GM12874 (cell line): ENCODE measurements around the gene SLC24A3.

Source experiments
- CTCF ChIP-seq: IDR thresholded peaks from 2 replicates; pipeline ENCODE4 v1.5.1; 2011; ENCODE audit warnings: low read depth, mild to moderate bottlenecking, control low read depth, low read length, moderate library complexity; ENCODE audit not compliant: insufficient read depth

The SLC24A3 gene

GRCh38 chr20:19672498-19672897 lies 460.1 kb downstream of the SLC24A3 start:
- TF ChIP-seq CTCF, result no peak

- no peak for TF ChIP-seq CTCF
Measured at GRCh38 chr20:19673575-19673974, 461.1 kb downstream of the SLC24A3 start.

GRCh38 chr20:19676202-19676601 lies 463.8 kb downstream of the SLC24A3 start:
- TF ChIP-seq CTCF, result no peak

- no peak for TF ChIP-seq CTCF
Measured at GRCh38 chr20:19677336-19677735, 464.9 kb downstream of the SLC24A3 start.

GRCh38 chr20:19679900-19680495 lies 467.6 kb downstream of the SLC24A3 start:
- TF ChIP-seq CTCF, result no peak

GRCh38 chr20:19682249-19682648 lies 469.8 kb downstream of the SLC24A3 start:
- no peak for TF ChIP-seq CTCF

GRCh38 chr20:19683188-19683587 lies 470.7 kb downstream of the SLC24A3 start:
- TF ChIP-seq CTCF, result no peak

GRCh38 chr20:19683822-19684221 lies 471.4 kb downstream of the SLC24A3 start:
- no peak for TF ChIP-seq CTCF
